Measurements from ENCODE around the gene DNAH1.

Gene DNAH1

GRCh38 chr3:52438104-52438376, 121.9 kb downstream of the DNAH1 start:
- DNase-seq, result no peak

- DNase-seq, result no peak
Observed at GRCh38 chr3:52438579-52439425, 122.7 kb downstream of the DNAH1 start.

DNA sequence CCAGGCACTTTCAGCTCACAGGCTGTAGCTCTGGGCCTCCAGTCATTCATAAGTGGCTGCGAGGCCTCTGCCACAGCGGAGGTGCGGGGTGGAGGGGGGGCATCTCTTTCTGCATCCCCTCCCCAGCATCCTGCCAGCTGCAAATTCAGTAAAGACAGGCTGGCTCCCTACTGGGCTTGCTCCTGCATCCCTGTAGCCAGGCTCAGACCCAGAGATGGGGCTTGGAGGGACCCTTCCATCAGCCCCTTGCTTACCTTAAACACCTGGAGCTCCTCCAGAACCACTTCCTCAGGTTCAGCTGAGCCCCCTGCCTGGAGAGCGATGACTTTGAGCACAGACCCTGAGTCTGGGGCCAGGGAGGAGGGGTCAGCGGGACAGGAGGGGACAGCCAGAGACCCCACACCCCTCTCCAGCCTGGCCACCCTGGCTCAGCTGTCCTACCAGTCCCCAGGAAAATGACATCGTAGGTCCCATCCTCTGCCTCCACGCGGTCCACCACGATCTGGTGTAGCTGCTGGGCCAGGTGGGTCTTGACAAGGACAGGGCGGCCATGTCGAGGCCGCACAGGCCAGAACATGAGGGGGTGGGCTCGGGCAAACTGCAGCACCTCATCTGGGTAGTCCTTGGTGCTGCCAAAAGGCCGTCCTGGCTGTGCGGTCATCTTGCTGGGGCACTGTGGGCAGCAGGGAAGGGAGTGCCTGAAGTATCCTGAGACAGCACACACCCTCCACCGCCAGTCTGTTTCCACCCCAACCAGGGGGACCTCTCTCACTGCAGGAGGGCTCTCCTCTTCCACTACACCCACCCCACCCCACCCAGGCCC, 123.5 kb downstream of the DNAH1 start:
- DNase-seq, result no peak

- no peak for DNase-seq
Observed at GRCh38 chr3:52440249-52440551, 124.1 kb downstream of the DNAH1 start.

DNA sequence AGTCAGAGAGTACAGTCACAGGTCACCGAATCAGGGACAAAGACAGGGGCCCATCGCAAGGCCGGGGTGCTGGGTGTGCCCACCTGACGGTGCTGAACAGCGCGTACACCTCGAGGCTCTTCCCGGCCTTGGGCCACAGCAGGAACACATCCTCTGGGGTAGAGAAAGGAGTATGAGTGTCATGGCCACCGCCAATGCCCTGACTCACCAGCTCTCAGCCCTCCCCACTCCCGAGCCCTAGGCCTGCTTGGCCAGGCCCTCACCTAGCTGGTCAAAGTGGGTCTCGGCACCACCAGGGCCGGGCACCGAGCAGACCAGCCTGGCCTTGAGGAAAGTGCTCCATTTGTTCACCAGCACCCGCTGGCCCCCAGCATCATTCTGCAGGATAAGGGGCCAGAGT, 124.6 kb downstream of the DNAH1 start:
- no peak for DNase-seq

DNA sequence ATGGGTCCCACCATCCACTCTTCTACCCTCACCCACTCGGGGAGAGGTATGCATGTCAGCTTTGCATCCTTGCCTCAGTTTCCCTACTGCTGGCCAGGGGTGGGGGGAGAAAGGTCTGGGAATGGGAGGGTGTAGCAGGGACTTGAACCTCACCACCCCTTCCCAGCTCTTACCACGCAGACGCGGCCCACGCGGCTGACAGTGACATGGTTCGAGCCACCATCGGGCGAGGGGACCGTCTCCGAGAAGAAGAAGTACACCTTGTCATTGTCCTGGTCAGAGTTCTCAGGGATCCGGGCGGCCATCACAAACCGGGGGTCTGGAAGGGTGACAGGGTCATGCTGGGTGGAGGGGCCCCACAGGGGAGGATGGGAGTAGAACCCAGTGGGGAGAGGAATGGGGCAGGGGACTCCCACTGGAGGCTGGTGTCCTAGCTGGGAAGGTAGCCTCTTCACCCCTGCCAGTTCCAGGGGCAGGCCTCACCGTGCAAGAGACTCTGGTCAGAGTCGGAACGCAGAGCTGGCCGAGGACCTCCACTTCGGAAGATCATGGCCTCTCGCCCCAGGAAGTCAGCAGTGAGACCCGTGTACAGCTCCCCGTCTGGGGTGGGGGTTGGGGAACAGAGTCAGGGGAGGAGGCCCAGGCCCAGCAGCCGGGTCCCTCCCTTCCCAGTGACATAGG, 125.1 kb downstream of the DNAH1 start:
- no peak for DNase-seq

GRCh38 chr3:52441772-52442332, 125.7 kb downstream of the DNAH1 start:
- no peak for DNase-seq

DNA sequence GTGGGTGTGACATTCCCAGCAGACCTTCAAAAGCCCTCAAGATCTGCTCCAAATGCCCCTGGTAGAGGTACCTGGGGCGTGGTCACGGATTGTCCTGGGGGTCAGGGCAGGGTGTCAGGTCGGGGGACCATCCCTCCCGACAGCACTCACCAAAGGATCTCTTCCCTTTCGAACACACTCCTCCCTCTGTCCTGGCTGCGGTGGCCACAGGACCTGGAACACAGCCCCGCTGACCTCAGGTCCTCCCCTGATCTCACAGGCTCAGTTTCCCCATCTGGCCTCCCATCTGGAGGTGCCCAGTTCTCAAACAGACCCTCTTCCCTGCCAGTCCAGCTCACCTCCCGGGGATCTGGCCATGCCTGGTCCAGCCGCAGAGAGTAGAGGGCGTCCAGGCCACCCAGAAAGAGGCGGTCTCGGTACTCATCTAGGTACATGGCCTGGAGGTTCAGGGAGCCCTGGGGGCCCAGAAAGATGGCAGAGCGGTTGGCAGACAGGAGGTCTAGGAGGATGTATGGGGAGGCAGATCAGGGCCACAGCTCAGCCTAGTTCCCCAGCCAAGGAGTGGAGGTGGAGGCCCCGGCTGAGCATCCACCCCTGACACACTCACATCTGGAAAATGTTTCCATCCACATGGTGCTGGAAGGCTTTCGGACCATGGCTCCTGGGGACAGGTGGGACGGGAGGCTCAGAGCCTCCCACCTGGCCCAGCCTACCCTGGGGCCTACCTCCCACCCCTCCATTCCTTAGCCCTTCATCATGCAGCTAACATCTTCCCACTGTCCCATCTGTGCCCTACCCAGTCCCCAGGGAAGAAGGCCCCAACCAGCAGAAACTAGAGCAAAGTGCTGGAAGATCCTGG, 126.5 kb downstream of the DNAH1 start:
- DNase-seq, result no peak

GRCh38 chr3:52443268-52443610, 127.1 kb downstream of the DNAH1 start:
- no peak for DNase-seq

DNA sequence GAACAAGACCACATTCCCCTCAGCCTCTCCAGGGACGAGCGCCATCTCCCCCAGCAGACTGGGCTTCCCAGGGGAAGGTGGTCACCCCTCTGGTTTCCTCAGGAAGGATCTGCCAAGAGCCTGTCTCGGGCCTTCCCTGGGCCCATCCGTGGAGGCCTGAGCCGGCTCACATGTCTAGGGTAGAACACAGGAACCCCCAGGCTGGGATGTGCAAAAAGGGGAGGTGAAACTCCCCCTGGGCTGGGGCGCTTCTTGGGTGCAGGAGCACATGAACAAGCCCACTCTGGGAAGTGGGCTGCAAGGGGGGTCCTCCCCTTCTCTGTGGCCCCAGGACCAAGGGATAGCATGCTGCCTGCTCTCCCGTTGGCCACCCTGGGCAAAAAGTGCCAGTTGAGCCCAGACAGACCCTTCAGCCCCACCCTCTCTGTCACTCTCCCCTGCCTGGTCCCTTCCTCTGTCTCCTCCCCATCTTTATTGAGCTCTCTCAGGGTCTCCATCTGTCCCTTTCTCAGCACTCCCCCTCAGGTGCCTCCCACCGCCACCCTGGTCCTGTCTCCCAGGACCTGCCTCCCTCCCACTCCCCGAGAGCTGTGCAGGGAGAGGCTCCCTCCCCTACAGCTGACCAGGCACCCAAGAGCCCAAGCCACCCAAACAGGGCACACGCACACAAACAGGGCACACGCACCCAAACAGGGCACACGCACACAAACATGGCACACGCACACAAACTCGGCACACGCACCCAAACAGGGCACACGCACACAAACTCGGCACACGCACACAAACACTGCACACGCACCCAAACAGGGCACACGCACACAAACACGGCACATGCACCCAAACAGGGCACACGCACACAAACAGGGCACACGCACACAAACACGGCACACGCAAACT, 127.9 kb downstream of the DNAH1 start:
- DNase-seq, result no peak

DNA sequence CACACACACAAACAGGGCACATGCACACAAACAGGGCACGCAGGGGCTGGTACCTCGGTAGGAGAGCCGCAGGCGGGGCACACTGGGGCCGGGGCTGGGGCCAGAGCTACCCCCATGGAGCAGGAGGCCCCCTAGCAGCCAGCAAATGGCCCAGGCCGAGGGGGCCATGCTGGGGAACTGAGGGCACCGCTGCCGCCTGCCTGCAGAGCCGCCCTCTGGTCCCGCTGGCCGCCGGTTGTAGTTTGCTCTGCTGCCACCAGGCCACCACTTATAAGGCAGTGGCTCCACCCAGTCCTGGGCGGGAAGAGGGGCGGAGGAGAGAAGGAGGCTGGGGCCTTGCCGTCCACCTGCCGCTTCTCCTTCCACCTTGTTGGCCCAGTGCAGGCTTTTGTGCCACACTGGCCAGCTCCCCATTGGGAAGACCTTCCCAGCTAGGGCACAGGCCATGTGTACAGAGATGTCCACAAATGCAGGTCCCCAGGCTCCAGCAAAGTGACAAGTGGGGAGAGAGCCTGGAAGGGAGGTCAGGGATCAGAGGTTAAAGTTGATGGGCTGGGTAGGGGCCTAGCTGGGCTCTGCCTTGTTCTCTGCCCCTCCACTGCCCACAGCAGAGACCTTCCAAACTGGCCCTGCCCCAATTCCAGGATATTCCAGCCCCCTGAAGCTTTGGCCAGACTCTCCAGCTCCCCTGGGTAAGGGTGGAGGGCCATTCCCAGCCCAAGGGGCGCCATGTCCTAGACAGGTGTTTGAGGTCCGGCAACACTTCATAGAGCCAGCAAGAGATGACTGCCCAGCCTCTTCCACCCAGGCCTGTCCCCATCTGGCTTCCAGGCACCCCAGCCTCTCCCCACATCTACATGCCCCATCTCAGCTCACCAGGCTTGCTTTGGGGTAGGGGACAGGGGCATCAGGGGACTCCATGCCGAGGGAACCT, 129.0 kb downstream of the DNAH1 start, which contains the start of gene SEMA3G:
Gene SEMA3G, minus strand, starts transcription at position 244 of the 934 bp plus-strand sequence. Its CDS starts 76 bp downstream, at position 168.
- peak; percentile 77 for DNase-seq

DNA sequence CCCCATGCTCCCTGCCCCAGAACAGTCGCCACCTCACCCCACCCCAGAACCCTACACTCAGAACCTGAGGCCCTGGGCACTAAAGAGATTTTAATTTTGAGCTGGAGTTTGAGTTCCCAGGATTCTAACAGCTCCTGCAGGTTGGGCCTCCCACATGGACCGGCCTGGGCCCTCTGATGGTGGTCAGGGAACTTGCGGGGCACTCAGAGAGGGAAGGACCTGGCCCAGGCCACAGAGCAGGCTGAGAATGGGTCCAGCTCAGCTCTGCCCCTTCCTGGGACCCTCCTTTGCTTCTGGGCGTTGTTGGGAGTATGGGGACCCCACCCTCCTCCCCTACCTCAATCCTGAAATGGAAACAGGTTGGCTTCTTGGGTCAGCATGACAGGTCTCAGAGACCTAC, 129.9 kb downstream of the DNAH1 start:
- no peak for DNase-seq

GRCh38 chr3:52446631-52447511, 130.8 kb downstream of the DNAH1 start:
- peak; percentile 82 for DNase-seq

GRCh38 chr3:52447512-52448355, 131.6 kb downstream of the DNAH1 start:
- no peak for DNase-seq
